Kidney epithelial cell (primary cell): ENCODE measurements around the gene SCAMP1. TPM values are rescaled to one million over a fixed set of nuclear protein-coding genes. Genes with fewer than 3 reads are reported as not detected.

Experiments
- DNase-seq: peaks from one replicate; pipeline ENCODE4 v3.0.0-alpha.2; 2010; ENCODE audit warnings: low read depth
- H3K27me3 ChIP-seq: 2 replicates; pipeline ENCODE4 v1.6.0; 2011; ENCODE audit warnings: low read length; ENCODE audit not compliant: control insufficient read depth, insufficient read depth
- H3K36me3 ChIP-seq: 2 replicates; pipeline ENCODE4 v1.5.1; 2011; ENCODE audit warnings: low read length; ENCODE audit not compliant: control insufficient read depth, insufficient read depth
- H3K4me3 ChIP-seq: 2 replicates; pipeline ENCODE4 v1.5.1; 2011; ENCODE audit warnings: low read depth, mild to moderate bottlenecking, control low read depth, low read length
- total RNA-seq: library from RNA; depleted of rRNA; stranded (reverse); fragments of >200 nt; gene quantifications from 2 replicates; pipeline ENCODE4 v1.2.3, GENCODE V29; 2015
- TF ChIP-seq, protein P1 (sequence below): IDR thresholded peaks from 2 replicates; pipeline ENCODE4 v1.5.1; 2011; ENCODE audit warnings: mild to moderate bottlenecking, moderate library complexity, low read length, control low read depth, inconsistent platforms; ENCODE audit not compliant: insufficient read depth, poor library complexity, severe bottlenecking

SCAMP1 gene
- total RNA-seq, 1 donor from 2014 or later = 43.0 TPM

DNA sequence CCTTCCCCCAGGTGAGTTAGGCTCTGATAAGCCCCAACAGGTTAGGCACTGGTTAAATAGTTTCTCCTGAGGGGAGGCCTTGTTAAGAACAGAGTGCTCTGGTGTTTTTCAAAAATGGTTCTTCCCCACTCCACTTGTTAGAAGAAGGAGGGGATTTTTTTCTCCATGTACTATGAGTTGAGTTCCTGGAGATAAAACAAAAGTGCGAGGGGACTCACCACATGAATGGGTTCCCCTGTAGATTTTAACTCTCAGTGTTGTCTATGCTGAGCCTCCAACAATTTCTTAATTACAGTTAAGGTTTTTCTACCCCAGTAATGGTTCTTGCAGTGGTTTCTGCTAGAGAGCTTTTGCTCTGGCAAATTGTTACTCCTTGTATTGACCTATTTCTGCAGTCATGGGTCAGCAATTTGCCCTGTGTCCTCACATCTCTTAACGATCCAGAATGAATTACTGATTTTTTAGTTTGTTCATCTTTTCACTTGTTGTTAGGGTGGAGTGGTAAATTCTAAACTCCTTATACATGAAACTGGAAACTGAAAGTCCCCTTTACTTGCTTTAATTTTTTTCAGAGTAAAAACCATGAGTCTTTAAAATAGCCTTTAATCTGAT is 44.4 kb downstream of the SCAMP1 start:
- Histone ChIP-seq H3K36me3 (no peaks in the 10 kb centered on the region), H3K27me3 (no peaks in the 10 kb centered on the region), H3K4me3 (no peak overlapping the region)
- no peak for DNase-seq
- TF ChIP-seq, protein P1, sequence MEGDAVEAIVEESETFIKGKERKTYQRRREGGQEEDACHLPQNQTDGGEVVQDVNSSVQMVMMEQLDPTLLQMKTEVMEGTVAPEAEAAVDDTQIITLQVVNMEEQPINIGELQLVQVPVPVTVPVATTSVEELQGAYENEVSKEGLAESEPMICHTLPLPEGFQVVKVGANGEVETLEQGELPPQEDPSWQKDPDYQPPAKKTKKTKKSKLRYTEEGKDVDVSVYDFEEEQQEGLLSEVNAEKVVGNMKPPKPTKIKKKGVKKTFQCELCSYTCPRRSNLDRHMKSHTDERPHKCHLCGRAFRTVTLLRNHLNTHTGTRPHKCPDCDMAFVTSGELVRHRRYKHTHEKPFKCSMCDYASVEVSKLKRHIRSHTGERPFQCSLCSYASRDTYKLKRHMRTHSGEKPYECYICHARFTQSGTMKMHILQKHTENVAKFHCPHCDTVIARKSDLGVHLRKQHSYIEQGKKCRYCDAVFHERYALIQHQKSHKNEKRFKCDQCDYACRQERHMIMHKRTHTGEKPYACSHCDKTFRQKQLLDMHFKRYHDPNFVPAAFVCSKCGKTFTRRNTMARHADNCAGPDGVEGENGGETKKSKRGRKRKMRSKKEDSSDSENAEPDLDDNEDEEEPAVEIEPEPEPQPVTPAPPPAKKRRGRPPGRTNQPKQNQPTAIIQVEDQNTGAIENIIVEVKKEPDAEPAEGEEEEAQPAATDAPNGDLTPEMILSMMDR = no peak

DNA sequence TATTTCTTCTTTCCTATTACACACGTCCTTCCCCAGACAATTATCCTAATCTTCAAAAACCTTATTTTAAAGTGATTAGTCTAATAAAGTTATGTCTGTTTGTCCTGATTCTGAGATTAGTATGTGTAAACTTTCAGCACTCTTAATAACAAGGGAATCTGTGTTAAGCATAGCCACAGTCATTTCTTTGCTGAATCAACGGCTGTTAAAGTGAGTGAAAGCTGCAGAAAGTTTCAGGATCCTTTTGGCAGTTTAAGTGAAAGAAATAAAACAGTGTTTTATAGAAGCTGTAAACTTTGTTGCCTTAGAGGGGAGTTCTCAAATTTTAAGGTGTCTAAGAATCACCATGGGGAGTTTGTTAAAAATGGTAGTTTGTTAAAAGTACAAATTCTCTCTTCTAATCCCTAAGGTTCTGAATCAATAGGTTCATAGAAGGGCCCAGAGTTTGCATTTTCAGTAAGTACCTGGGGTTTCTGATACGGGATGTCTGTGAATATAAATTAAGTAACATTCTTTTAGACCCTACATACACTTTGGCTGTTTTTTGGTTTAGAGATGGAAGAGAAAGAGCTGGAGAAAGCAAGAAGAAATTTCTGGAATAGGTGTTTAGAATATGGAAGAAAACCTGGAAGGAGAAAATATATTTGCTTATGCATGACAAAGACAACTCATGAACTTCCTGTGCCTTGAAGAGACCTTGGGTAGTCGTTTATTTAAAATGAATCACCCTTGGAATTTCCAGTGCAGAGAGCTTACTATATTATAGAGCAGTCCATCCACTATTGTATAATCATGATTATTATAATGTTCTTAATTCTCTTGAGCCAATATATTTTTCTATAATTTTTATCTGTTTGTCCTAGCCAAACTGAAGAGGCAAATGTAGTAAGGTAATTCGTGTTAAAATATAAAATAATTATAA is 45.7 kb downstream of the SCAMP1 start:
- DNase-seq = peak; percentile 29

DNA sequence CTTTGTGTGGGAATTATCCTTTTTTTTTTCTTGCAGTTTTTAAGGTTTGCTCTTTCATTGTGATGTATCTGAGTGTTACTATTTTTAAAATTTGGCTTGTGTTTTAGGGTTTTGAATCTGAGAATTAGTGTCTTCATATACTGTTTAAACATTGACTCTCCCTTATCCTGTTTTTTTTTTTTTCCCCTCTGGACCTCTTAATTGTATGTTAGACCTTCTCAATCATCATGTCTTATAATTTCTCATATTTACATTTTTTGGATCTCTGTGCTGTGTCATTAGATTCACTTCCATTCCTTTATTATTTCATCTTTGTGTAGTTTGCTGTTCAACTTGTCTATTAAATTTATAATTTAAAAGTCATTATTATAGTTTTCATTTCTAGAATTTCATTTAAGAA is 47.0 kb downstream of the SCAMP1 start:
- Histone ChIP-seq H3K27me3 (no peaks in the 10 kb centered on the region), H3K36me3 (no peaks in the 10 kb centered on the region), H3K4me3 (no peak overlapping the region)
- TF ChIP-seq, protein P1 = no peak
- no peak for DNase-seq

More for the DNA sequence above, 45.7 kb downstream of the SCAMP1 start:
- TF ChIP-seq, protein P1 = no peak
- Histone ChIP-seq H3K27me3 (no peaks in the 10 kb centered on the region), H3K36me3 (no peaks in the 10 kb centered on the region), H3K4me3 (no peak overlapping the region)

DNA sequence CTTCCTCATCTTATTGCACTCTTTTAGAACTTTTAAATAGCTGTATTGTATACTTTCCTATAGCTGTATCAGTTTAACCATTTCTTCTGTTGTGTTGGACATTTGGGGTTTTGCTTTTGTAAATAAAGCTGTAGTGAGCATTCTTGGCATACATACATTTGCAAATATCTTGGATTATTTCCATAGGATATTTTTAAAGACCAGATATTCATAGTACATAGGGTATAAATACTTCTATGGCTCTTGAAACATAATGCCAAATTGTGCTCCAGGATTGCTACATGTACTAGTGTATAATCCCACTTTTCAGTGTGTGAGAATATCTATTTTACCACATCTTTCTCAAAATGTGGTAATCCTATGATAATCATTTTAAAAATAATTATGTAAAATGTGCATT is 51.2 kb downstream of the SCAMP1 start:
- TF ChIP-seq, protein P1 = no peak
- no peaks in the 10 kb centered on the region for H3K27me3 ChIP-seq
- H3K4me3 ChIP-seq = no peak overlapping the region
- DNase-seq = no peak
- H3K36me3 ChIP-seq = no peaks in the 10 kb centered on the region

DNA sequence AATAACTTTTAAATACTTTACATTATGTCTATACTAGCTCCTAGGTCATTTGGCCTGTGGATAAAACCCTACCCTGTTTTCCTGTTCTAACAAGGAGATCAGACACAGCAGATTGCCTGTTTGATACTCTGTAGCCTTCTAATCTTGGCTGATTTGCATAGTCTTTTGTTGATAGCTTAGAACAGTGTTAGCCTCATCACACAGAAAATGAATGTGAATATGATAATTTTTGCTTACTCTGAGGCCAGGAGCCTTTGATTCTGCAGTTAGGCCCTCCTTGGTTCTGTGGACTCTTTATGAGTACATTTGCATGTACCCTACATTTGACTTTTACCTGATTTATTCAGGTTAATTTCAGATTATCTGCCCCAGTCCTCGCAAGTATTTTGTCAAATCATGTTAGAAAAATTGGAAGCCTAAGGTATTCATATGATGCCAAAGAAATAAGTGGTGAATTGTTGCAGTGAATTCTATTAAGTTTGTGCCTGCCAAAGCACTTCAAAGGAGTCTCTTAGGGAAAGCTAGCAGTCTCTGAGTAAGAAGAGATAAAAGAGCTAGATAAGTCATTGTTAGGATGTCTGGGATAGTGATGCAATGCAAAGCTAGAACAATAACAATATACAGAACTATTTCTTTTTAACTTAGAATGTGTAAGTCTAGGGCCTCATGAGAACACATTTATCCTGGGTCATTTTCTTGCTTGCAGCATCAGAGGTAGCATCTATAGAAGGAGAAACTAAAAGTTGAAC is 56.4 kb downstream of the SCAMP1 start:
- TF ChIP-seq, protein P1 = no peak
- Histone ChIP-seq H3K4me3 (no peak overlapping the region), H3K27me3 (no peaks in the 10 kb centered on the region), H3K36me3 (no peaks in the 10 kb centered on the region)
- DNase-seq = no peak
